OCI-LY1 (cell line): ENCODE data around the gene HMHB1.

Source experiments
- CTCF ChIP-seq: fragments of 200-600 bp; sonication (generic), shearing (Covaris generic); IDR thresholded peaks from 2 replicates; pipeline ENCODE4 v1.5.1; 2017; ENCODE audit warnings: mild to moderate bottlenecking, antibody characterized with exemption, low read length, moderate library complexity, mixed read lengths
- EZH2 ChIP-seq: fragments of 200-600 bp; sonication (generic), shearing (Covaris generic); IDR thresholded peaks from 2 replicates; pipeline ENCODE4 v1.8.0; 2017; ENCODE audit warnings: borderline replicate concordance, mixed run types, mild to moderate bottlenecking, antibody characterized with exemption, low read length, moderate library complexity, mixed read lengths

- TF ChIP-seq CTCF (no peak), EZH2 (no peak)
Measured at GRCh38 chr5:143781993-143782520, 29.9 kb upstream of the HMHB1 start.
